DMS153 treated with DMSO at 0.1 percent for 48 hours (cell line): ENCODE data around the gene OPCML.

ENCODE experiments used
- DNase-seq: peaks from one replicate; lab custom pipeline; 2025; ENCODE audit not compliant: unreplicated experiment; lab: John Stamatoyannopoulos, UW

OPCML gene

DNA sequence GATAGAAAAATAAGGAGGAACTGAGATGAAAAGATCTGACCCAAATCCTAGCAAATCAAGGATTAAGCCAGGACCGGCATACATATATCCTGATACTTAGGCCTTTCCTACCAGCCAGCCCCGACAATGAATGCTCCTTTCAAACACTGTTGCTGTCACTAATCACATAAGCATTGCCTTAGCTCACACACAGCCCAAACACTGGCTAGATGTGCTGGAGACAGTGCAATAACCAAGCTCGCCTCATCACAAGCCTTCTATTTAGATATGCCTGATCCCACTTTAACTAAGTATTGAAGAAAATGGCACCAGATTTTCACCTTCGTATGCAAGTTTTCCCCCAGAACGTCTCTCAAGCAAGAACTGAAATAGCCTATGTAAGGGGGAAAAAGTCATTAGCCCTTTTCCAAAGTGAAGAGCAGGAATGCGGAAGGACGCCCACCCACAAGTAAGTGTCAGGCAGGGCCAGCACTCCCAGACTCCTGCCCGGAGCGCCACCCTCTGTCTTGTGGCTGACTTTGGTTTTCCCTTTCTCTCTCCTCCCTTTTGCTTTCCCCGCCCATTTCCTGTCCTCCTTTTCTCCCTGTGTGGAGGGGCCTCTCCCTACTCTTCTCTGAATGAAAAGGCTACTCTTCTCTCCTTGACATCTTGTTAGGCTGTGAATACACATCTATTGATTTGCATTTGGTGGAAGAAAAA lies 8.9 kb upstream of the OPCML start:
- no peak for DNase-seq

DNA sequence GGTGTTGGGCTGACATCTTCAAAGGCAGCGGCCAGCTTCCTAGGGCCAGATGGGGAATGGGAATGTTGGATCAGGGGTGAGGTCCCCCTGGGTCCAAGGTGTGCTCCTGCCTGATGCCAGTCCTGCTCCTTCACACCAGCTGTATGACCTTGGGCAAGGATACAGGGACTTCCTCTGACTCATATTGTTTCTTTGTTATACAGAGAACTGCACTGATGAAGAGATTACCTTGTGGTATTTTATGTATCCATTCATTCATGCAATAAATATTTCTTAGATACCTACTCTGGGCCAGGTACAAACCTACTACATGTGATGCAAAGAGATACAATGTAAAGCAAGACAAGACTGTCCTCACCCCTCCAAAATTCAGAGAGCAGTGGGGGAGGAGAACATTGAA lies 3.9 kb upstream of the OPCML start:
- DNase-seq, result no peak

DNA sequence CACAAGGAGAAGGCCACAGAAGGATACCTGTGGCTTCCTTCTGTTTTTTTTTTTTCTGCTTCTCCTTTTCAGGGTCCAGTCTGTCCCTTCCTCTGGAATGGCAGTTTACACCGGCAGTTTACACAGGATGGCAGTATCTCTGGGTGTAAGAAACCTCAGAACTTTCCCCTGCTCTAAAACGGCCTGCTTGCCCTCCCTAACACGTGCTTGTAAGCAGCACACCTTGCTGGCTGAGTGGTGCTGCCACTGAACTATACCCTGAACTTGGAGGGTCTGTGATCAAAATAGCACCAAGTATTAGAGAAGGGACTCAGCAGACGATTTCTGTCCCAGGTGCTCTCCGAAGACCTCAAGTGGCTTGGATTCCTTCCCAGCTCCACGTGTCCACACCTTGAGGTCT lies 904 bp upstream of the OPCML start:
- DNase-seq, result no peak

DNA sequence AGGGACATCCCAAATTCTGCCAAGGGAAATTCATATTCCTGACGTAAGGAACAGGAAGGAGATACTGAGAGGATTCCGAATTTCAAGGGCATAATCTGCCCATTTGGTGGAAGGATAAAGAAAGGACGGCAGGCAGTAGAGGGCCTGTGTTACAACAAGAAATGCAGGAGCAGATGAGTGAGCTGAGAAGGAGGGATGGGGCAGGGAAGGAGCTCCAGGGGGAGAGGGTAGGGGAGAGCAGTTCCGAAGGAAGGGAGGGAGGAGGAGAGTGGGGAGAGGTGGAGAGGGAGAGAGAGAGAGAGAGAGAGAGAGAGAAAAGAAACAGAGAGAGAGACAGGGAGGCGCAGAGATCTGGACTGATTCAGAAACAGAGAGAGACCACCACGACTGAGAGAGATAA lies 843 bp downstream of the OPCML start:
- no peak for DNase-seq

DNA sequence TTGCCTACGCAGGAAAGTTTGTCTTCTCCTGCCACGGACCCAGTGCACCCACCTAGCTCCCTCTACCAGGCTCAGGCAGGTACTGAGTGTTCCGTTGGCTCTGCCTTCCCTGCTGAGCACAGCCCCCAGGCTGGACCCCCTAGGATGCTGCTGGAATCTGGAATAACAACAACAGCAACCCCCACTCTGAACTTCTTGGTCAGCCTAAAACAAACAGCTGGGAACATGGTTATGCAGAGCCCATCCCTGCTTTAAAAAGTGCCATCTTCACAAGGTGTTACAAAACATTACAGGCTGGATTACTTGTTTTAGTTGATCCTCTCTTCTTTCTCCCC lies 1.8 kb downstream of the OPCML start:
- no peak for DNase-seq

DNA sequence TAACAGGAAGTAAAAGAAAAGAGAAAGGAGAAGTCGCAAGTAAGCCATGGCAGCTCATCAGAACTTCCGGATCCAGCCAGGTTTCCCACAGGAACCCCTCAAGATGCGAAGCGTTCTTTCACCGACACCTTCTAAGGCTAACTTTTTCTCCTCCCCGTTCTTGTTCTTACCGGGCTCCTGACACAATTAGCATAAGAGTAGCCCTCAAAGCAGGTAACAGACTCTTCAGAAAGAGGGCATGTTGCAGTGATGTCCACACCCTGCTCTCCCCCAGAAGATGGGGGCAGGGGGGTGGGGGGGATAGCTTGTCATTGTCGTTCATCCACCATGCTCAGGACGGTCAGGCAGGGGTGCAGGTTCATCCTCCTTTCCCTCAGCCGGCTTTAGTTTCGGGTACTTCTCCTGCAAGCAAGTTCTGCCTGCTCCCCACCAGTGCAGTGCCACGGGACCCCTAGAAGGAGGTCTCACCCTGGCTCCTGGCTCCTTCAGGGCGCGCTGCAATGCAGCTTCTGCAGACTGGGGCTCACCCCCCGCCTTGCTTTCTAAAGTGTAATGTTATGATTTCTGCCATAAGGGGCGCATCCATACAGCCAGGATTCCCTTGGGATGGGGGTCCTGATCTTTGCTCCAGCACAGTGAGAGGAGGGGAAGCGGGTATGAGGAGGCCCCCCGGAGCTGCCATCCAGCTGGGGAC lies 2.3 kb downstream of the OPCML start:
- no peak for DNase-seq

DNA sequence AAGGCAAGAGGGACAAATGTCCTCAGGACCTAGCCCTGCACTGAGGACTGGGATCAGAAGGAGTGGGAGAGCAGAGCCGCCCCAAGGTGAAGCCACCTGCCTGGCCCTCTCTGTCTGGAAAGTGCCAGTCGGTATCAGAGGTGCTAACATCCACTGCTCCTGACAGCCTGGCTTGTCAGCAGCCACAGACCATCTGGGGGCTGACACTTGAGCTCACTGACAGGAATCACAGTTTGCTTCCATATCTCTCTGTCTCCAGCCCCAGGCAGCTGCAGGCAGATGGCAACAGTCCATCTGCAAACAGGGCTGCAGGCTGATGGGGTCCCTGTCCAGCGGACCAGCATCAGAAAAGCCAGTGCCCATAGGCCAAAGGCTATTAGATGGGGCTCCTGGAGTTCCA lies 5.5 kb downstream of the OPCML start:
- DNase-seq, result no peak

DNA sequence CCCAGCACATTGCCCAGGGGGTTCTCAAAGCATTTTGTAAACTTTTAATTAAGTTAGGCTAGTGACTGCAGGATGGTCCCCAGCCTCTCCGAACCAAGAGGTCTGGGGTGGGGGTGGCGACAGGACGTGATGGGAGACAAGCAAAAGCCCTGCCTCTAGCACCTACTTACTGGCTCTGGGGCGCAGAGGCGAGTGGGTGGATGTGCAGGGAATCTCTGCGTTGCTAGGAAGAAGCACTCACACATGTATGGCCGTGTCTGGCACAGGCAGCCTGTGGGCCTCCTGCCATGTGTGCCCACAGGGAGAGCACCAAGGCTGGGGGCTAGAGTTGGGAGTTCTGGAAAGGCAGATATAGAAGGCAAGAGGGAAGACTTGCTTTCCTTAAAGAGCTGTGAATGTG lies 6.3 kb downstream of the OPCML start:
- DNase-seq, result no peak

DNA sequence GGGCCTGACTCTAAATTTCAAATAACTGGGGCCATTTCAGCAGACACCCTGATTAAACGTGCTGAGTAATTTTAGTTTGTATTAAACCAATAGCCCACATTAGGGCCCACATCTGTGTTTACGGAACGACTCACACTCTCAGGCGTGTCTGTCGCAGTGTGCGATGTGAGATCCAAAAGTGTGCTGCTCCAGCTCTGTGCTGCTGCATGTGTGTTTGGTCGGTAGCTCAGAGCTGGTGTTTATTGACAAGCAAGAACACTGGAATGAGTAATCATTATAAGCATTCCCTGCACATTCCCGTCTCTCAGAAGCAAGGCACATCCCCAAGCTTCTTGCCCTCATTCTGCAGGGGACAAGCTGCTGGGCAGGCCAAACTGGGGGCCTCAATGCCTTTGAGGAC lies 7.8 kb downstream of the OPCML start:
- DNase-seq, result no peak

DNA sequence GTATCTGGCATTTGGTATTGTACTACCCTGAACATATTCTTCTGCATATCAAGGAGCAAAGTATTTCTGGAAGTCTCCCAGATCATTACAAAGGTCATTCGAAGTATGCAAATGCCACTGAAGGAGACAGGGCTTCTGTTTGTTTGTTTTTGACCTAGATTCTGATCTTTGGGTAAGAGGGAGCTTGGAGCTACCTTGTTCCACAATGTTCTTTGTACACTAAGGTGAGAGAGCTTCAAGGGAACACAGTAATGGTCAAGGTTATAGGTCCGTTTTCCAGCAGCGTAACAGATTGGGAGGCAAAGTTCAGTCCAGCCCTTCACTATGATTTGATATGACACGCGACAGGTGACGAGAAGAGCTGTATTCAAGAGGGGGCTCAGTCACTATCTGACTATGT lies 10.0 kb downstream of the OPCML start:
- no peak for DNase-seq

DNA sequence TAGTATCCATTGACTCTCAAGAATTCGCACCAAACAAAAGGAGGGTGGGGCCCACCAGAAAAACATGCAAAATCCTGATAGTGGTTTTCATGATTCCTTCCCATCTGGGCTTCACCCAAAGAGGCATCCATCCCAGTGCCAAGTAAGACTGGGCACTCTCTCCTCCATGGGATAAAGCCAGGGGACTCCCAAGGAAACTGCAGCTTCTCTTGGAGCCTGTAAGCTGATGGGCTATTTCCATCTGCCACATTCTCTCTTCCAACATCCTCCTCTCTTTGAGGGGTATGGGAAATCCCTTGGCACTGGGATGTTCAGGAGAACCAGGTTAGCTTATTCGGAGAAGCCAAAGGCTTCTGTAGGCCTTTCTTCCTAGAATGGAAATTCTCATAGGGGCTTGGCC lies 10.8 kb downstream of the OPCML start:
- no peak for DNase-seq

DNA sequence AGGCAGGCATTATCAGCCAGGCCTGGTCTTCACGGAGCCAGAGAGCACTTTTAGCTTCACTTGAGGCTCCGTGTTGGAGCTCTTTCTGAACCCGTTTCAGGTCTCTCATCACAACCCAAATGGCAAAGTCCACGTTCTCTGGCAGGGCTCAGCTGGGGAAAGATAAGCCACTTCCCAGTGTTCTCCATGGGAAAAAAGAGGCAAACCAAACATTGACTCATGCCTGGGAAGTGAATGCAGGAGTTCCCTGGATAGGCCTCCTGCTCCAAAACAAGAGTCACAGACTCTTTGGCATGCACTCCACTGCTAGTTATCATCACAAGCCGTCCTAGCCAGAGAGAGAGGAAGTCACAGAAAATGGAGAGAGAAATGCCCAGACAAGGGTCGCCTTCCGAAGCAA lies 11.6 kb downstream of the OPCML start:
- no peak for DNase-seq

DNA sequence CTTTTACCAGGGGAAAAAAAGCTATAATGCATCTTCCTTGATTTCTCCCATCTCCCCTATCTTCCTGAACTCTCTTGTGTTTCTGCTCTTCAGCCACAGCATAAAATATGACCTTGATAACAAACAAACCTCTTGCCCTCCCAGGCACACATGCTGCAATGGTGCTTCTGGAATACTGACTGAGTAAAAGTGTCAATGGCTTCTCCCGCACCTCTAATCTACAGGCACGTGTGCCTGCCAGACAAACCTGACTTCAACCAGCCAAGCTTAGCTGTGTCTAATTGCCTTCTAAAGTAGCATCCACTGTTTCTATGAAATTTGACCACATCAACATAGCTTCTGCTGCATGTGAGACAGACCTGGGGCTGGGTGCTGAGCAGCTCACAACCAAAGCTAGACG lies 12.7 kb downstream of the OPCML start:
- no peak for DNase-seq

DNA sequence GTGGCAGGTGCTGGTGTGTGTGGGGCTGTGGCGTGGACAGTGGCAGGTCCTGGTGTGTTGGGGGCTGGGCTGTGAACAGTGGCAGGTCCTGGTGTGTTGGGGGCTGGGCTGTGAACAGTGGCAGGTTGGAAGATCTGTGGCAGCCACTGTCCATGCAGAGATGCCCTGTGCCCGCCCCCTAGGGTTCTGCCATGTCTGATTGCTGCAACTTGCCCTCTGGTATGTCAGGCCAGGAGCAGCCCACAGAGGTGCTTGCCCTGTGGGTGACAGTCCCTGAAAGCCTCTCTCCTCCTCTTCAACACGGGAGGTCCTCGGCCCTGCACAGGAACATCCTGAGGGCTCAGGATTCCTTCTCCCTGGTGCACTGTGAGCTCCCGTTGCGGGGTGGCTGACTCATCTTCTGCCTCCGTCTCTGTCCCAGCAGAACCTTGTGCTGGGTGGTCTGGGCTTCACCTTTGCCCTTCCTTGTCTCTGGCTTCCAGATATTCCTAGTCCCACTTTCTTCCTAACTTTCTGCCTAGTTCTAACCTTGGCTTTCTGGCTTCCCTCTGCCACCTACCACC lies 13.5 kb downstream of the OPCML start:
- no peak for DNase-seq

DNA sequence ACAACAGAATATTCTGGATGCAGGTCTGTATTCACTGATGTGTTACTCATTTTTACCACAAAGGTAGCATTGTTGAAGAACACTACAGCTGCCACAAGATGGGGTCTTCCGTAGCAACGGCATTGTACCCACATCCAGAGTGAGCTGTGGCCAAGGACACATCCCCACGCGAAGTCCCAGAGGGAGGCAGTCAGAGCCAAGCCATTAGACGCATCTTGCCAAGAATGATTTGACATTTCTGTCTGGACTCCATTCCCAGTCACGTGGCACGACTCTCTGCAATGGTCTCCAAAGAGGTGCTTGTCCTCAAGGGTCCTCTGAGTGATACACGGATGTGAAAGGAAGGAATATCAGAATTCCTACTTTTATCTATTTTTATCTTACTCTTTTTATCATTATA lies 15.5 kb downstream of the OPCML start:
- DNase-seq, result no peak

DNA sequence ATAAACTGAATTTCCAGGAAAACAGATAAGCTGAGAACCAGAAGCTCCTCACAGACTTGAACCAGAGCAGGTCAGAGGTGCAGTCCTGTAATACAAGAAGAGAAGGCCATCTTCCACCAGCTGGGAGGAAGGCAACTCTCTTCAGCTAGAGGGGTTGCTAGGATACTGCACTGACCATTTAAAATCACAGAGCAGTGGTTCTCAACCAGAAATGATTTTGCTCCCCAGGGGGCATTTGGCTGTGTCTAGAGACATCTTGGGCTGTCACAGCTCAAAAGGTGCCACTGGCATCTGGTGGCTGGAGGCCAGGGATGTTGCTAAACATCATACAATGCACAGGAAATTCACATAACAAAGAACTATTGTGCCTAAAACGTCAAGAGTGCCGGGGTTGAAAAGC lies 17.2 kb downstream of the OPCML start:
- DNase-seq, result peak; percentile 46

DNA sequence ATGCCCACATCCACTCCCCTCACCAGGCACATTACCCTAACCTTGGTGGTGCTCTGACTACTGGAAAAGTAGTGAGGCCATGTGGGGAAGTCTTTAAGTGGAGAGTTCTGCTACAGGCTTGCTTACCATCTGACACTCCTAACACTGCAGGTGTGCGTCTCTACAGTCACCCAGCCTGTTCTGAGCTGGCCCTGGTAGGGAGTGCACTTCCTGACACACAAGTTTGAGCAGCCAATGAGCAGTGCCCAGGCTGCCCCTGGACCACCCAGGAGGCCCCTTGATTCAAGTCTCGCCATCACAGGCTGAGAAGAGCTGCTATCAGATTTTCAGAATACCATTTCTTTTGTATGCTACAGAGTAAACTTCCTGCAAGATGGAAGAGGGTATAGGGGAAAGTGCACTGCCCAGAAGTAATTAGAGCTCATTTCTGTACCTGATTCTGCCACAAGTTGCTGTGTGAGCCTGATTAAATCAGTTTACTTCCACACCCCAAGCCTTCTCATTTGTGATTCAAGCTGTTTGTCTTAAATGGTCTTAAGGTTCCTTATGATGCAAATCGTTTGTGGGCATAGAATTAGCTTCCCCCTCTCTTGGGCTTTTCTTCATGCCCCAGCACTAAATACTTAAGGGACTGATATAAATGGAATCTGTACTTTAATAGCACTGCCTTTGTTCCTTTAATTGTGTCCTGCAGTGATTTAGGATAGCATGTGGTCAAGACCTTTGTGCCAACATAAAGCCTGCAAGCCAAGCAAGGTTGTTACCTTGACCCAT lies 22.2 kb downstream of the OPCML start:
- no peak for DNase-seq

DNA sequence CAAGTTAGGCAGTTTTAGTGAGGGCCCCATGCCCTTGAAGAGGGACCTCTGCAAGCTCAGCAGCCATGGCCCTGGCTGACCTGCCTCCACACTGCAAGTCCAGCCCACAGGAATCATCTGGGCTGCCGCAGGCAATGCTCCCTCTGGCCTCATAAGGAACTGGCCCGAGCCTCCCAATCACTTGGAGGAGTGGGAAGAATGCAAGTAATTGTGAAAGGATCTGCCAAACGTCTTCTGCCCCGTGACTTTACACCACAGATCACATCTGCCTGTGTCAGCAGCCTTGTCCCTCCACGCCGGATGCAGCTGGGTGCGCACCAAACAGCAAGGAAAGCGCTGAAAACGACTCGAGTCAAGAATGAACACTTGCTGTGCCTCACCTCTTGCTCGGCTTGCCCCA lies 23.8 kb downstream of the OPCML start:
- DNase-seq, result no peak

DNA sequence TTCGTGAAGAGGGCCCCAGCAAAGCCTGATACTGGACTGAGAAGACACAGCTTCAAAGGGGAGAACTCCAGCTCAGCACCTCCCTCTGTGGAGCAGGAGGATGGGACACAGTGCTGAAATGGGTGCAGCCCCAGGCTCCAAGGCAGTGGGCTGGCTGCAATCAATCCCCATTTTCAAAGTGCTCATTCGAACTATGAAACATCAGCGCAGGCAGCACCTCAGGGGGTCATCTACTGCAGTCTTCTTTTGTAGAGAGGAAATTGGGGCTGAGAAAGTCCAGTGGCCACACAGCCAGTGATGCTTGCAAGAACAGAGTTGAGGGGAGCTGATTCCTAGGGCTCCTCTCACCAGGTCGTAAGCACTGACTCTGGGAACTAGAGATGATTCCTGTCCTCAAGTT lies 25.1 kb downstream of the OPCML start:
- no peak for DNase-seq

DNA sequence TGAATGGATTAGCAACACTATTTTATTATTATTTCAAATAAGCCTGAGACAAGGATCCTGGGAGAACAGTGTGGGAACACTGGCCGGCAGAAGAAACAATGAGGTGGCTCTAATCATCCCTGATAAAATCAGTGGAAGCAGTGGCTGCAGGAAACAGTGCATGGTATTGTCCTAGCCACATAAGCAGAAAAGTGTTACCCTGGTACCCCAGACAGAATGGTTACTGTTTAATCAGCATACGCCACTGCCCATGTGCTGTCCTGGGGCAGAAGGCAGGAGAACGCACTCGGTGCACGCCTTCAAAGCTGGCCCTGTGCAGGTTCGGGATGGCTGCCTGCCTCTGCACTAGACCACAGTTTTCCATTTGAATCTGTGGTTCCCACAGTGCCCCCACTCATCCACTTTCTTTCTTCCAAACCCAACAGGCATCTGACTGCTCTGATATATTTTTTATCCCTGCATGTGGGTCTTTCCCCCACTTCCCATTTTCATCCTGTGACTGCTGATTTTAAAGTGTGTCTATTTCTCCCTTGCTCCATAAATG lies 25.7 kb downstream of the OPCML start:
- no peak for DNase-seq

DNA sequence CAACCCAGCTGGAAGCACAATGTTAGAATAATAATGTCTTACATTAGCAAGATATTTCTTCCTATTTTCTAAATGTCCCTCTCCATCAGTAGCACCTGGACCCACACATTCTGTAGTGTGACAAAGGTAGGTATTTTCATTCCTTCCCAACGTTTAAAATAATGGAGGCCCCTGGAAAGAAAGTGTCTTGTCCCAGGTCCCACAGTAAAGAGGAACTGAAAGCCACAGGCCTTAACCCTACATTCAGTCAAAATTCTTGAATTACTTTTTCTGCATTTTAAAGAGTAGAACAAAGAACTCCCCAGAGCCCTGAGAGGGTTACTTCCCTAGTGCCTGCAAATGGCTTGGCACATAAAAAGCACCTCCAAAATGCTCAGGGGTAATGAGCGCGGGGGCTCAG lies 26.3 kb downstream of the OPCML start:
- DNase-seq, result no peak

DNA sequence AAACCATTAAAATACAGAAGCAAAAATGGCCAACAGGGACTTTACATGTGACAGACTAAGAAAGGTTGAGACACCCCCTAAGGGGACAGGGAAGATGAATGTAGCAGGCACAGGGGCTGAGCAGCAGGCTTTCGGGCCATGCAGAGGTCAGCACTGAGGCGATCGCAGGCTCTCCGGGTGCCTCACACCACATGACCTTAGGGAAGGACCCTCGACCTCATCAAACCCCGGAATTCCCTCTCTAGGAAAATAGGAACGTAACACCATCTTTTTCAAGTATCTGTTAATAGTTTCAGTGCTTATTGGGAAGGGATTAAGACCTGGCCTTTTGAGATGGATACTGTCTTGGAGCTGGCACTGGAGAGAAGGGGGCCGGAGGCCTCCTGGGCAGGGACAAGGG lies 27.4 kb downstream of the OPCML start:
- no peak for DNase-seq
